ENCODE measurements around the gene NEK11. TPM values are rescaled to one million over a fixed set of nuclear protein-coding genes. Genes with fewer than 3 reads are reported as not detected.
A peak's percentile ranks its signal among the peaks of the same experiment; 100 is the strongest.

The NEK11 gene
- total RNA-seq, 1 experiment from 2014 or later = 2.5 TPM

DNA sequence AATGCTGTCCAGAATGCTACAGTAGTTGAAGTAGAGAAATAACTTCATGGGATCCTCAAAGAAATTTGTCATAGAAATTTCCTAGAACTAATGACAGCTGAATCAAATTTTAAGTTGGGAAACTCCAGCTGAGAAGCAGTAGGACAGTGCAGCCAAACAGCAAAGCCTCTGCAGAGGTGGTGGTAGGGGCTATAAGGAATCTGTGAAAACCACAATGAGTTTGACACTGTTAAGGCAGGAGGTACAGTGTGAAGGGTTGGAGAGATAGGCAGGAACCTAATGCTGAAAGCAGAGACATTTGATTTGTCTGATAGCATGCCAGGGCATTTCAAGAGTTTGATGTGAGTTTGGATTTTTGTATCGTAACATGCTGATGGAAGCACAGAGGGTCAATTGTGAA lies 22.1 kb upstream of the NEK11 start:
- DNase-seq = no peak
- Histone ChIP-seq H4K20me1 (ENCODE audit: insufficient read depth, low read depth, low read length) (no peaks in the 10 kb centered on the region), H3K9me2 (replicated peaks; ENCODE audit: insufficient read depth, low read length) (no peaks in the 10 kb centered on the region), H3K27me3 (ENCODE audit: low read length) (no peaks in the 10 kb centered on the region), H3K4me3 (ENCODE audit: low read length) (no peak overlapping the region), H3K4me2 (ENCODE audit: low read depth, low read length, poor library complexity, severe bottlenecking) (no peak overlapping the region), H3K36me3 (ENCODE audit: insufficient read depth, low read length) (peaks cover 65% of the 10 kb centered on the region), H3K4me1 (ENCODE audit: low read length) (no peaks in the 10 kb centered on the region), H3K79me2 (ENCODE audit: low read length) (peaks cover 46% of the 10 kb centered on the region), H3K9me3 (ENCODE audit: low read length) (no peaks in the 10 kb centered on the region), H3K9ac (ENCODE audit: low read length) (no peak overlapping the region), H2AFZ (ENCODE audit: low read length) (no peak overlapping the region), H3K27ac (ENCODE audit: low read length) (no peak overlapping the region)

DNA sequence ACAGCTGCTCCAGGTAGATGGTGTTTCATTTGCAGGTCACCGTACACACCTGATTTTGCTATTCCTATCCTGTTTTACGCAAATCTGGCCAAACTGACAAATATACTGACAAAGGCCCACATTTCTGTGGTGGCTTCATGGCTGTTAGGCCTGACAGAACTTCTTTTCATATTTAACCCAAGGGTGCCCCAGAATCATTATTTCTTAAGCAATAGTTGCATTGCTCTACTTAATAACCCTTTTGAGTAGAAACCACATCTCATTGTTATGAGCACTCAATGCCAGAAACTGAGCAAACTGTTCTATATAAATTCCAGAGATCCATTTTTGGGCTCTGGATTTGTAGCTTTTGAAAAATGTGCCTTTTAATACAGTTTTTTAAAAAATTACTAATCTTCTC lies 19.4 kb upstream of the NEK11 start:
- Histone ChIP-seq H3K9me3 (ENCODE audit: low read length) (no peaks in the 10 kb centered on the region), H3K79me2 (ENCODE audit: low read length) (peaks cover 41% of the 10 kb centered on the region), H3K27me3 (ENCODE audit: low read length) (no peaks in the 10 kb centered on the region), H3K4me2 (ENCODE audit: low read depth, low read length, poor library complexity, severe bottlenecking) (no peak overlapping the region), H3K4me3 (ENCODE audit: low read length) (no peak overlapping the region), H3K27ac (ENCODE audit: low read length) (no peak overlapping the region), H3K36me3 (ENCODE audit: insufficient read depth, low read length) (peaks cover 69% of the 10 kb centered on the region), H3K9ac (ENCODE audit: low read length) (no peak overlapping the region), H3K9me2 (replicated peaks; ENCODE audit: insufficient read depth, low read length) (no peaks in the 10 kb centered on the region), H4K20me1 (ENCODE audit: insufficient read depth, low read depth, low read length) (no peaks in the 10 kb centered on the region), H2AFZ (ENCODE audit: low read length) (no peak overlapping the region), H3K4me1 (ENCODE audit: low read length) (no peaks in the 10 kb centered on the region)
- no peak for DNase-seq

DNA sequence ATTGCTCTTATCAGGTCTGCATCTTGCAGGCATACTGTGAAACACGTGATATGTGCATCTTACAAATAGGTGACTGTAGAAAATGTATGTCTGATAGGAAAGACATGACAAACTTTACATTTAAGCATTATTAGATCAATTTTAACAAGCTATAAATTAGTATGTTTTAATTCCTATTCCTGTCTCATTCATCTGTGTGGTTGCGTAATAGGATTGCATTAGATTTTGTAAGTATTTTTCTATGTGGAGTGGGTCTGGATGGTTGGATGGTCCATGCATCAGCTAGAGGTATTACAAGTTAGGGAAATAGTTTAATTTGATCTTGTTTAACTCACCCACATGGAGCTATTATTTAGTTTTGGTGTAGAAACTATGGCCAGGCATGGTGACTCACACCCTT lies 18.9 kb upstream of the NEK11 start:
- Histone ChIP-seq H3K4me1 (ENCODE audit: low read length) (no peaks in the 10 kb centered on the region), H3K79me2 (ENCODE audit: low read length) (peaks cover 39% of the 10 kb centered on the region), H3K9ac (ENCODE audit: low read length) (no peak overlapping the region), H2AFZ (ENCODE audit: low read length) (no peak overlapping the region), H4K20me1 (ENCODE audit: insufficient read depth, low read depth, low read length) (no peaks in the 10 kb centered on the region), H3K36me3 (ENCODE audit: insufficient read depth, low read length) (peaks cover 64% of the 10 kb centered on the region), H3K9me2 (replicated peaks; ENCODE audit: insufficient read depth, low read length) (no peaks in the 10 kb centered on the region), H3K4me2 (ENCODE audit: low read depth, low read length, poor library complexity, severe bottlenecking) (no peak overlapping the region), H3K9me3 (ENCODE audit: low read length) (no peaks in the 10 kb centered on the region), H3K4me3 (ENCODE audit: low read length) (no peak overlapping the region), H3K27me3 (ENCODE audit: low read length) (no peaks in the 10 kb centered on the region), H3K27ac (ENCODE audit: low read length) (no peak overlapping the region)
- no peak for DNase-seq

DNA sequence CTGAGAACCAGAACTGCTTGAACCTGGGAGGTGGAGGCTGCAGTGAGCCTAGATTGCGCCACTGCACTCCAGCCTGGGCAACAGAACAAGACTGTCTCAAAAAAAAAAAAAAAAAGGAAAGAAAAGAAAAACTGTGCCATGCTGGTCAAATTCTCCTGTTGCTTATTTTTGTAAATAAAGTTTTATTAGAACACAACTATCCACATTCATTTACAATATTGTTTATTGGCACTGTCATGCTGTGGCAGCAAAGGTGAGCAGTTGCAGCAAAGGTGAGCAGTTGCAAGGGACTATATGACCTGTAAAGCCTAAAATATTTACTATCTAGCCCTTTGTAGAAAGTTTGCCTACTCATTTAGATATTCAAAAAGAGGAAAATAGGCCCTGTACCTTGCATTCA lies 18.4 kb upstream of the NEK11 start:
- H3K9me2 ChIP-seq (replicated peaks; ENCODE audit: insufficient read depth, low read length) = no peaks in the 10 kb centered on the region
- no peak overlapping the region for H3K4me3 ChIP-seq (ENCODE audit: low read length)
- peaks cover 35% of the 10 kb centered on the region for H3K79me2 ChIP-seq (ENCODE audit: low read length)
- H3K9ac ChIP-seq (ENCODE audit: low read length) = no peak overlapping the region
- DNase-seq = no peak
- H3K9me3 ChIP-seq (ENCODE audit: low read length) = no peaks in the 10 kb centered on the region
- H3K4me2 ChIP-seq (ENCODE audit: low read depth, low read length, poor library complexity, severe bottlenecking) = no peak overlapping the region
- no peak overlapping the region for H2AFZ ChIP-seq (ENCODE audit: low read length)
- H3K4me1 ChIP-seq (ENCODE audit: low read length) = no peaks in the 10 kb centered on the region
- H3K36me3 ChIP-seq (ENCODE audit: insufficient read depth, low read length) = peaks cover 62% of the 10 kb centered on the region
- no peaks in the 10 kb centered on the region for H4K20me1 ChIP-seq (ENCODE audit: insufficient read depth, low read depth, low read length)
- H3K27me3 ChIP-seq (ENCODE audit: low read length) = no peaks in the 10 kb centered on the region
- no peak overlapping the region for H3K27ac ChIP-seq (ENCODE audit: low read length)

DNA sequence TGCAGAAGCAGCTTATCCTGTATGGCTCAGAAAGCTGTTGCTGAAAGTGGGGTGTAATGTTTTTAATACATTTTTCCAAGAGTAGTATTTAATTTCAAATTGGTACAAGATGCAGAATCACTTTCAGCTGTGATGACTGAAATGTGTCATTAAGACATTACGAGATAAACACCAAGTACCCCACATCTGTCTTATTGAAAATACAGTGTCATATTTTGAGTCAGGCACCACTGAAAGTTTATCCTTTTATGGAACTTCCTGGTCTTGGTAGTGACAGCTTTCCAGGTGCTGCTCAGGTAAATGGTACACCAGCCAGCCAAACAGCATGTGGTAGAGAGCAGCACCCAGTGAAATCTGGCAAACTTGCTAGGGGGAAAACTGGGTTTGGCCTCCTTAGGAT lies 17.0 kb upstream of the NEK11 start:
- Histone ChIP-seq H3K4me1 (ENCODE audit: low read length) (no peaks in the 10 kb centered on the region), H4K20me1 (ENCODE audit: insufficient read depth, low read depth, low read length) (no peaks in the 10 kb centered on the region), H3K9me2 (replicated peaks; ENCODE audit: insufficient read depth, low read length) (no peaks in the 10 kb centered on the region), H3K4me3 (ENCODE audit: low read length) (no peak overlapping the region), H2AFZ (ENCODE audit: low read length) (no peak overlapping the region), H3K36me3 (ENCODE audit: insufficient read depth, low read length) (peaks cover 61% of the 10 kb centered on the region), H3K79me2 (ENCODE audit: low read length) (peaks cover 22% of the 10 kb centered on the region; the same call in 1 of the 2 replicates), H3K27me3 (ENCODE audit: low read length) (no peaks in the 10 kb centered on the region), H3K9me3 (ENCODE audit: low read length) (no peaks in the 10 kb centered on the region), H3K27ac (ENCODE audit: low read length) (no peak overlapping the region), H3K9ac (ENCODE audit: low read length) (no peak overlapping the region), H3K4me2 (ENCODE audit: low read depth, low read length, poor library complexity, severe bottlenecking) (no peak overlapping the region)
- DNase-seq = no peak

DNA sequence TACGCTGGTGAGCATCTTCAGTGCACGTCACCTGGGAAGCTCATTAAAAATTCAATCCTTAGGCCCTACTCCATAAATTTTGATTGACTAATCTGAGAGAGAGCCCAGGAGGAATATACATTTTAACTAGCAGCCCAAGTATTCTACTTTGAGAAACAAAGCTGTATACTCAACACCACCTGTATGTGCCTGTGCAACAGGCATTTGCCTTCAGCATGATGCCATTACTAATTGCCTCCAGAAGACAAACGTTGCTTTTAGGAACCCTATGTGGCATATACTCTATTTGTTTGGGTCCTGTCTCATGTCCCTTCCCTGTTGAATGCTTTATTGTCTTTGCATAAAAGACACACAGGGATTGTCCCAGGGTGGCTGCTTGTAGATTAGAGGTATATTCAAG lies 7.7 kb upstream of the NEK11 start:
- Histone ChIP-seq H3K9ac (ENCODE audit: low read length) (no peak overlapping the region), H3K36me3 (ENCODE audit: insufficient read depth, low read length) (peaks cover 38% of the 10 kb centered on the region), H4K20me1 (ENCODE audit: insufficient read depth, low read depth, low read length) (no peaks in the 10 kb centered on the region), H3K27me3 (ENCODE audit: low read length) (no peaks in the 10 kb centered on the region), H3K9me2 (replicated peaks; ENCODE audit: insufficient read depth, low read length) (no peaks in the 10 kb centered on the region), H3K27ac (ENCODE audit: low read length) (peak overlapping the region; percentile 54), H3K4me2 (ENCODE audit: low read depth, low read length, poor library complexity, severe bottlenecking) (peak overlapping the region; percentile 28), H3K9me3 (ENCODE audit: low read length) (no peaks in the 10 kb centered on the region), H3K4me1 (ENCODE audit: low read length) (peaks cover 43% of the 10 kb centered on the region), H2AFZ (ENCODE audit: low read length) (no peak overlapping the region), H3K79me2 (ENCODE audit: low read length) (peaks cover 57% of the 10 kb centered on the region), H3K4me3 (ENCODE audit: low read length) (no peak overlapping the region)
- no peak for DNase-seq

DNA sequence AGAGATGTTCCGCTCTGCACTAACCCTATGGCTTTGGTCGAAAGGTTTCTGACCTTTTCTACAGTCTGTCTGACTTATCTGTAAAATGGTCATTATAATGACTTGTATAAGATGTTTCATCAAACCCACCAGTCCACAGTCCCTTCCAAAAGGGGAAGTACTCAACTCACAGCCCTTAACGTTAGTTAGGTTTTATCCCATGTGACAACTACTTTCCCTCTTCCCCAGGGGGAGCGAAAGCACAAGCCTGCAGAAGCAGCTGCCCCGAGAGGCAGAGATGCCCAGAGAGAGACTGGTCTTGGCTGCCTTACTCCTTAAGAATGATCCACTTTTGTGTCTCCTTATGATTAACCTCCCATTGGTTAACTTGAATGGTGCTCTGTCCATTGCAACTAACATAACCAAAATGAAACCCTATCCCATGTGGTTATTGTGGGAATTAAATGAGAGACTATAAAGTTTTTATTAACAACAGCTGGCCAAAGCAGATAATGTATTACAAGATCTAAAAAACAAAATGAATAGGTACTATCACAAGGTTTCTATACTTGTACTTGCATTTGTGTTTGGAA lies 6.5 kb upstream of the NEK11 start:
- H3K27ac ChIP-seq (ENCODE audit: low read length) = peak overlapping the region; percentile 54
- H3K4me3 ChIP-seq (ENCODE audit: low read length) = no peak overlapping the region
- peak; percentile 69 for DNase-seq
- no peaks in the 10 kb centered on the region for H3K9me2 ChIP-seq (replicated peaks; ENCODE audit: insufficient read depth, low read length)
- H3K36me3 ChIP-seq (ENCODE audit: insufficient read depth, low read length) = peaks cover 31% of the 10 kb centered on the region
- no peak overlapping the region for H2AFZ ChIP-seq (ENCODE audit: low read length)
- peaks cover 50% of the 10 kb centered on the region for H3K4me1 ChIP-seq (ENCODE audit: low read length)
- H3K27me3 ChIP-seq (ENCODE audit: low read length) = no peaks in the 10 kb centered on the region
- no peak overlapping the region for H3K9ac ChIP-seq (ENCODE audit: low read length)
- H3K79me2 ChIP-seq (ENCODE audit: low read length) = peaks cover 68% of the 10 kb centered on the region
- no peaks in the 10 kb centered on the region for H4K20me1 ChIP-seq (ENCODE audit: insufficient read depth, low read depth, low read length)
- H3K9me3 ChIP-seq (ENCODE audit: low read length) = no peaks in the 10 kb centered on the region
- H3K4me2 ChIP-seq (ENCODE audit: low read depth, low read length, poor library complexity, severe bottlenecking) = peak overlapping the region; percentile 28

DNA sequence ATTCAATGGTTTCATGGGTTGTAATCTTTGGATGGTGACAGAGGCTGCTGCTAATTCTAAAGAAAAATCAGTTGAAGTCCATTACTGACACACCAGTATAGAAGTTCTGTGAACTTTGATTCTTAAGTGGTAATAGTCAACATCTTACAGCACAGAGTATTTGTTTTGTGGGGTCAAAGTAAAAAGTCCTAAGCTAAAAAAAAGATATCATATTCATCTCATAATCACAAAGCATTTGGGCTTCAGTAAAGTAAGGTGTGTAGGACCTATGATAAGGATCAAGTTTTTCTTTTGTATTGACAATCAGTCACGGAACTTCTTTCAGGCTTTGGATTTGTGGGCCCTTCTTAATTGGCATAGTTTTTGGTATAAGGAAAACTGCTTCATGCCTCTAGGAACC lies 1.1 kb upstream of the NEK11 start:
- Histone ChIP-seq H3K27me3 (ENCODE audit: low read length) (no peaks in the 10 kb centered on the region), H3K36me3 (ENCODE audit: insufficient read depth, low read length) (peaks cover 14% of the 10 kb centered on the region), H3K9ac (ENCODE audit: low read length) (peak overlapping the region; percentile 86), H3K27ac (ENCODE audit: low read length) (peak overlapping the region; percentile 76), H3K79me2 (ENCODE audit: low read length) (peaks cover 49% of the 10 kb centered on the region), H4K20me1 (ENCODE audit: insufficient read depth, low read depth, low read length) (no peaks in the 10 kb centered on the region), H3K9me2 (replicated peaks; ENCODE audit: insufficient read depth, low read length) (no peaks in the 10 kb centered on the region), H3K4me2 (ENCODE audit: low read depth, low read length, poor library complexity, severe bottlenecking) (peak overlapping the region; percentile 92), H3K9me3 (ENCODE audit: low read length) (no peaks in the 10 kb centered on the region), H2AFZ (ENCODE audit: low read length) (no peak overlapping the region), H3K4me1 (ENCODE audit: low read length) (peaks cover 39% of the 10 kb centered on the region), H3K4me3 (ENCODE audit: low read length) (peak overlapping the region; percentile 83)
- DNase-seq = no peak

DNA sequence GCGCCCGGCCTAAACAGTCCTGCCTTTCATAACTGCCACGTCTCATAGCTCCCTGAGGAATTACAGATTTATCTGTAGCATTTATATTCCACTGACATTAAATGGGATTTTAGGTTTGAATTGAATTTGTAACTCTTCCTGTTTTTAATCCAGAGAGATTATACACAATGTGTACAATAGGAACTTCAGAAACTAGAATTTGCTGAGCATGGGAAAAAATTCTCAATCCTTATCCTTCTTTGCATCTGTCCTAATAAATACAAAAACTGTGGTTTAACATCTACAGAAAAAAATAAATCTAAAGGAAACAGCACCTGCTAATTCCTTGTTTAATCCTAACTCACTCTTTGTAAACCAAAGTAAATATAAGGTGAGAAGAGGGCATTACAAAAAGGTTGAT lies 2.2 kb downstream of the NEK11 start:
- peaks cover 27% of the 10 kb centered on the region for H3K4me1 ChIP-seq (ENCODE audit: low read length)
- no peak overlapping the region for H3K4me3 ChIP-seq (ENCODE audit: low read length)
- H3K9me3 ChIP-seq (ENCODE audit: low read length) = no peaks in the 10 kb centered on the region
- H3K27ac ChIP-seq (ENCODE audit: low read length) = no peak overlapping the region
- H4K20me1 ChIP-seq (ENCODE audit: insufficient read depth, low read depth, low read length) = no peaks in the 10 kb centered on the region
- H3K27me3 ChIP-seq (ENCODE audit: low read length) = no peaks in the 10 kb centered on the region
- H3K9me2 ChIP-seq (replicated peaks; ENCODE audit: insufficient read depth, low read length) = no peaks in the 10 kb centered on the region
- no peak overlapping the region for H3K9ac ChIP-seq (ENCODE audit: low read length)
- DNase-seq = no peak
- H3K36me3 ChIP-seq (ENCODE audit: insufficient read depth, low read length) = peaks cover 7% of the 10 kb centered on the region
- peaks cover 24% of the 10 kb centered on the region for H3K79me2 ChIP-seq (ENCODE audit: low read length)
- H3K4me2 ChIP-seq (ENCODE audit: low read depth, low read length, poor library complexity, severe bottlenecking) = no peak overlapping the region
- no peak overlapping the region for H2AFZ ChIP-seq (ENCODE audit: low read length)
